Liver (tissue), 9 donors: ENCODE data around the gene CAMKMT. TPM values are rescaled to one million over a fixed set of nuclear protein-coding genes. Genes with fewer than 3 reads are reported as not detected.

ENCODE experiments used
- DNase-seq: peaks from one replicate; pipeline ENCODE4 v3.0.0-alpha.2; 2017; ENCODE audit warnings: low spot score
- H3K27ac ChIP-seq, 2 donors: one replicate each; pipeline ENCODE4 v1.7.0; 2013; ENCODE audit warnings: inconsistent platforms in 2 of 2, low read length in 2 of 2, control low read depth in 1 of 2, low read depth in 1 of 2, mild to moderate bottlenecking in 1 of 2
- H3K27me3 ChIP-seq, 4 donors: one replicate each; pipeline versions ENCODE4 v1.6.1 to v1.7.0; 2013; ENCODE audit warnings: low read length in 3 of 4, inconsistent platforms in 1 of 4, mild to moderate bottlenecking in 1 of 4, moderate library complexity in 1 of 4; ENCODE audit not compliant: control insufficient read depth in 4 of 4, insufficient read depth in 4 of 4
- H3K36me3 ChIP-seq, 4 donors: one replicate each; pipeline versions ENCODE4 v1.6.1 to v1.7.0; 2013; ENCODE audit warnings: low read length in 3 of 4, mild to moderate bottlenecking in 3 of 4, low read depth in 1 of 4, moderate library complexity in 1 of 4; ENCODE audit not compliant: control insufficient read depth in 4 of 4, insufficient read depth in 3 of 4
- H3K4me1 ChIP-seq, 4 donors: one replicate each; pipeline versions ENCODE4 v1.6.1 to v1.7.0; 2013; ENCODE audit warnings: low read length in 3 of 4, mild to moderate bottlenecking in 3 of 4, moderate library complexity in 1 of 4; ENCODE audit not compliant: control insufficient read depth in 4 of 4, insufficient read depth in 4 of 4
- H3K4me3 ChIP-seq, 3 donors: one replicate each; pipeline versions ENCODE4 v1.6.1 to v1.7.0; 2013; ENCODE audit warnings: low read length in 3 of 3, control low read depth in 1 of 3, low read depth in 1 of 3, mild to moderate bottlenecking in 1 of 3
- H3K9ac ChIP-seq, 2 donors: one replicate each; pipeline ENCODE4 v1.7.0; 2013; ENCODE audit warnings: low read length in 2 of 2, mild to moderate bottlenecking in 2 of 2, moderate library complexity in 2 of 2, control low read depth in 1 of 2, low read depth in 1 of 2
- H3K9me3 ChIP-seq, 4 donors: one replicate each; pipeline versions ENCODE4 v1.6.1 to v1.7.0; 2013; ENCODE audit warnings: low read length in 3 of 4; ENCODE audit not compliant: control insufficient read depth in 4 of 4
- ATF3 ChIP-seq: IDR thresholded peaks from 2 replicates; pipeline ENCODE4 v1.6.1; 2016; ENCODE audit warnings: antibody characterized with exemption
- CTCF ChIP-seq: fragments of 150-350 bp; IDR thresholded peaks from 2 replicates; pipeline ENCODE4 v1.5.1; 2017; ENCODE audit warnings: improper control_type of control experiment, low read depth, low read length; ENCODE audit not compliant: missing input control
- EGR1 ChIP-seq, 2 donors: IDR thresholded peaks; 2 replicates each; pipeline ENCODE4 v1.6.1; 2016 to 2018; ENCODE audit warnings: antibody characterized with exemption in 2 of 2, low read depth in 2 of 2
- FOXA1 ChIP-seq: IDR thresholded peaks from 2 replicates; pipeline ENCODE4 v1.6.1; 2016; ENCODE audit warnings: antibody characterized with exemption
- FOXA2 ChIP-seq: IDR thresholded peaks from 2 replicates; pipeline ENCODE4 v1.6.1; 2016; ENCODE audit warnings: antibody characterized with exemption
- GABPA ChIP-seq, 2 donors: IDR thresholded peaks in 1 of 2; conservative IDR thresholded peaks in 1 of 2; 2 replicates each; pipeline ENCODE4 v1.6.1; 2016; ENCODE audit warnings: antibody characterized with exemption in 2 of 2, mild to moderate bottlenecking in 1 of 2, moderate library complexity in 1 of 2
- HNF4A ChIP-seq, 2 donors: conservative IDR thresholded peaks; 2 replicates each; pipeline ENCODE4 v1.6.1; 2016; ENCODE audit warnings: antibody characterized with exemption in 2 of 2, mild to moderate bottlenecking in 2 of 2
- HNF4G ChIP-seq: IDR thresholded peaks from 2 replicates; pipeline ENCODE4 v1.6.1; 2016; ENCODE audit warnings: antibody characterized with exemption
- JUND ChIP-seq, 2 donors: IDR thresholded peaks; 2 replicates each; pipeline ENCODE4 v1.6.1; 2016; ENCODE audit warnings: antibody characterized with exemption in 2 of 2
- MAX ChIP-seq: IDR thresholded peaks from 2 replicates; pipeline ENCODE4 v1.6.1; 2016; ENCODE audit warnings: antibody characterized with exemption
- NR2F2 ChIP-seq: IDR thresholded peaks from 2 replicates; pipeline ENCODE4 v1.6.1; 2016; ENCODE audit warnings: antibody characterized with exemption
- RAD21 ChIP-seq, 2 donors: IDR thresholded peaks; 2 replicates each; pipeline ENCODE4 v1.6.1; 2016; ENCODE audit warnings: antibody characterized with exemption in 2 of 2, mild to moderate bottlenecking in 2 of 2
- REST ChIP-seq: IDR thresholded peaks from 2 replicates; pipeline ENCODE4 v1.6.1; 2016; ENCODE audit warnings: antibody characterized with exemption, mild to moderate bottlenecking
- RXRA ChIP-seq, 2 donors: IDR thresholded peaks; 2 replicates each; pipeline ENCODE4 v1.6.1; 2017 to 2018; ENCODE audit warnings: antibody characterized with exemption in 2 of 2, mild to moderate bottlenecking in 1 of 2
- SP1 ChIP-seq: IDR thresholded peaks from 2 replicates; pipeline ENCODE4 v1.6.1; 2018; ENCODE audit warnings: antibody characterized with exemption, mild to moderate bottlenecking
- TAF1 ChIP-seq: conservative IDR thresholded peaks from 2 replicates; pipeline ENCODE4 v1.6.1; 2016; ENCODE audit warnings: antibody characterized with exemption, mild to moderate bottlenecking
- YY1 ChIP-seq: IDR thresholded peaks from 2 replicates; pipeline ENCODE4 v1.6.1; 2016; ENCODE audit warnings: antibody characterized with exemption, mild to moderate bottlenecking
- ZBTB33 ChIP-seq: IDR thresholded peaks from 2 replicates; pipeline ENCODE4 v1.6.1; 2016; ENCODE audit warnings: antibody characterized with exemption
- WGBS: extraction: QIAGEN DNeasy Blood & Tissue Kit; methylation state at CpG from one replicate; pipeline ENCODE4 v1.1.7; 2013; 5-methylcytosine and 5-hydroxymethylcytosine counted together
- polyA plus RNA-seq, 2 donors: library from polyadenylated mRNA; stranded (reverse) in 1 of 2; unstranded in 1 of 2; fragments of 200-250 nt in 1 of 2; fragments of >200 nt in 1 of 2; fragmentation: Nextera tagmentation in 1 of 2; extraction: Ambion mirVana in 1 of 2; gene quantifications; one replicate each; pipeline versions ENCODE4 v1.2.1 to v1.2.3, GENCODE V29; 2013 to 2015
- total RNA-seq, 2 donors: library from RNA; depleted of rRNA; stranded (reverse); fragments of >200 nt; gene quantifications; one replicate each; pipeline ENCODE4 v1.2.3, GENCODE V29; 2014
- donor health status: healthy.
- donor health status: healthy.
- donor health status: healthy.
- donor health status: healthy.
- donor health status: healthy.

CAMKMT gene
- total and polyA plus RNA-seq, 4 donors, result 1.5 to 12.7 (median 7.1) TPM

GRCh38 chr2:44766220-44766619 is 404.5 kb downstream of the CAMKMT start:
- WGBS, result 92% methylated on average over 5 of the region's 5 CpGs
- H3K27ac ChIP-seq, result no peak overlapping the region
- no peaks in the 10 kb centered on the region for H3K4me1 ChIP-seq
- DNase-seq, result no peak
- no peak for TF ChIP-seq FOXA1
- TF ChIP-seq SP1, result no peak
- no peak for TF ChIP-seq JUND (IDR thresholded peaks at IDR 0.05)
- TF ChIP-seq YY1, result no peak
- TF ChIP-seq HNF4G, result no peak
- no peak for TF ChIP-seq RAD21 (IDR thresholded peaks at IDR 0.05)
- no peak for TF ChIP-seq HNF4A (conservative IDR thresholded peaks at IDR 0.05)
- TF ChIP-seq CTCF, result no peak
- TF ChIP-seq EGR1 (IDR thresholded peaks at IDR 0.05; ENCODE audit: low read depth in 2 of 2), result no peak
- no peak for TF ChIP-seq ATF3
- no peak for TF ChIP-seq GABPA (IDR thresholded peaks at IDR 0.05 in 1 of 2, conservative IDR thresholded peaks at IDR 0.05 in 1 of 2)
- H3K27me3 ChIP-seq, result peaks cover 0 to 5% (median 0%) of the 10 kb centered on the region in 4 donors
- no peaks in the 10 kb centered on the region for H3K36me3 ChIP-seq
- H3K9ac ChIP-seq, result no peak overlapping the region
- H3K4me3 ChIP-seq, result no peak overlapping the region
- H3K9me3 ChIP-seq, result no peaks in the 10 kb centered on the region

- Histone ChIP-seq H3K4me3 (no peak overlapping the region), H3K4me1 (no peaks in the 10 kb centered on the region), H3K27me3 (peaks cover 0 to 5% (median 0%) of the 10 kb centered on the region in 4 donors), H3K27ac (no peak overlapping the region), H3K36me3 (no peaks in the 10 kb centered on the region), H3K9me3 (no peaks in the 10 kb centered on the region), H3K9ac (no peak overlapping the region)
- TF ChIP-seq TAF1 (no peak), SP1 (no peak)
- WGBS, result 95% methylated on average over 1 of the region's 1 CpG
- DNase-seq, result no peak
Measured at GRCh38 chr2:44766777-44767176, 405.0 kb downstream of the CAMKMT start.

- Histone ChIP-seq H3K4me3 (no peak overlapping the region), H3K27me3 (peaks cover 0 to 5% (median 0%) of the 10 kb centered on the region in 4 donors), H3K4me1 (no peaks in the 10 kb centered on the region), H3K36me3 (no peaks in the 10 kb centered on the region), H3K27ac (no peak overlapping the region), H3K9me3 (no peaks in the 10 kb centered on the region), H3K9ac (no peak overlapping the region)
- 95% methylated on average over 8 of the region's 8 CpGs for WGBS
- DNase-seq, result no peak
- no peak for TF ChIP-seq FOXA1
- no peak for TF ChIP-seq YY1
- TF ChIP-seq RXRA (IDR thresholded peaks at IDR 0.05), result no peak
- TF ChIP-seq FOXA2, result no peak
- TF ChIP-seq REST, result no peak
- TF ChIP-seq HNF4G, result no peak
- TF ChIP-seq EGR1 (IDR thresholded peaks at IDR 0.05; ENCODE audit: low read depth in 2 of 2), result no peak
- no peak for TF ChIP-seq TAF1
- no peak for TF ChIP-seq ZBTB33
- no peak for TF ChIP-seq RAD21 (IDR thresholded peaks at IDR 0.05)
- TF ChIP-seq JUND (IDR thresholded peaks at IDR 0.05), result no peak
- no peak for TF ChIP-seq ATF3
- no peak for TF ChIP-seq MAX
- no peak for TF ChIP-seq NR2F2
- no peak for TF ChIP-seq SP1
- TF ChIP-seq GABPA (IDR thresholded peaks at IDR 0.05 in 1 of 2, conservative IDR thresholded peaks at IDR 0.05 in 1 of 2), result no peak
Measured at GRCh38 chr2:44767691-44768090, 405.9 kb downstream of the CAMKMT start.
